MG63 (cell line): ENCODE results near the gene FOXJ1. TPM values are rescaled to one million over a fixed set of nuclear protein-coding genes. Genes with fewer than 3 reads are reported as not detected.

Source experiments
- DNase-seq: peaks from one replicate; pipeline ENCODE4 v3.0.0-alpha.2; 2020
- H3K27me3 ChIP-seq: fragments of 250-450 bp; sonication (Bioruptor Pico); 2 replicates; pipeline ENCODE4 v1.5.1; 2020; ENCODE audit warnings: mild to moderate bottlenecking, moderate library complexity
- H3K36me3 ChIP-seq: fragments of 250-450 bp; sonication (Bioruptor Pico); 2 replicates; pipeline ENCODE4 v1.5.1; 2020; ENCODE audit warnings: mild to moderate bottlenecking, moderate library complexity
- H3K4me3 ChIP-seq: fragments of 250-450 bp; sonication (Bioruptor Pico); 2 replicates; pipeline ENCODE4 v1.5.1; 2020; ENCODE audit warnings: mild to moderate bottlenecking, moderate library complexity
- H3K9me3 ChIP-seq: fragments of 250-450 bp; sonication (Bioruptor Pico); 2 replicates; pipeline ENCODE4 v1.5.1; 2020; ENCODE audit warnings: mild to moderate bottlenecking, moderate library complexity
- total RNA-seq: library from RNA; depleted of rRNA; stranded (reverse); fragments of >200 nt; shearing (Covaris generic); gene quantifications from 2 replicates; pipeline ENCODE4 v1.2.3, GENCODE V29; 2014; ENCODE audit warnings: low replicate concordance

FOXJ1 gene
- total RNA-seq, 1 experiment from 2014 or later, result not detected

GRCh38 chr17:76149214-76149613 is 8.2 kb upstream of the FOXJ1 start:
- Histone ChIP-seq H3K27me3 (no peaks in the 10 kb centered on the region), H3K36me3 (no peaks in the 10 kb centered on the region), H3K4me3 (no peak overlapping the region), H3K9me3 (no peaks in the 10 kb centered on the region)
- no peak for DNase-seq

GRCh38 chr17:76148015-76148326 is 6.9 kb upstream of the FOXJ1 start:
- DNase-seq, result no peak
- no peaks in the 10 kb centered on the region for H3K27me3 ChIP-seq
- no peaks in the 10 kb centered on the region for H3K9me3 ChIP-seq
- H3K4me3 ChIP-seq, result no peak overlapping the region
- H3K36me3 ChIP-seq, result no peaks in the 10 kb centered on the region

- Histone ChIP-seq H3K4me3 (no peak overlapping the region), H3K36me3 (no peaks in the 10 kb centered on the region), H3K9me3 (no peaks in the 10 kb centered on the region), H3K27me3 (no peaks in the 10 kb centered on the region)
- no peak for DNase-seq
Observed at GRCh38 chr17:76147211-76148014, 6.4 kb upstream of the FOXJ1 start.

- Histone ChIP-seq H3K4me3 (no peak overlapping the region), H3K27me3 (peaks cover 5% of the 10 kb centered on the region; the same call in 1 of the 2 replicates)
Observed at GRCh38 chr17:76146053-76146851, 5.2 kb upstream of the FOXJ1 start.

GRCh38 chr17:76145231-76146052 is 4.4 kb upstream of the FOXJ1 start:
- no peak for DNase-seq
- Histone ChIP-seq H3K27me3 (peaks cover 5% of the 10 kb centered on the region; the same call in 1 of the 2 replicates), H3K36me3 (no peaks in the 10 kb centered on the region), H3K4me3 (no peak overlapping the region), H3K9me3 (no peaks in the 10 kb centered on the region)

More at GRCh38 chr17:76146053-76146851, 5.2 kb upstream of the FOXJ1 start:
- no peak for DNase-seq
- Histone ChIP-seq H3K36me3 (no peaks in the 10 kb centered on the region), H3K9me3 (no peaks in the 10 kb centered on the region)

- Histone ChIP-seq H3K4me3 (no peak overlapping the region), H3K36me3 (no peaks in the 10 kb centered on the region), H3K9me3 (no peaks in the 10 kb centered on the region), H3K27me3 (peaks cover 5% of the 10 kb centered on the region; the same call in 1 of the 2 replicates)
- DNase-seq, result no peak
Observed at GRCh38 chr17:76142585-76143041, 1.6 kb upstream of the FOXJ1 start.

- no peak overlapping the region for H3K4me3 ChIP-seq
- no peaks in the 10 kb centered on the region for H3K9me3 ChIP-seq
- H3K27me3 ChIP-seq, result peaks cover 5% of the 10 kb centered on the region; the same call in 1 of the 2 replicates
- DNase-seq, result no peak
- H3K36me3 ChIP-seq, result no peaks in the 10 kb centered on the region
Observed at GRCh38 chr17:76142039-76142584, 1.1 kb upstream of the FOXJ1 start.

- H3K27me3 ChIP-seq, result peaks cover 5% of the 10 kb centered on the region; the same call in 1 of the 2 replicates
- peak overlapping the region; percentile 38 for H3K4me3 ChIP-seq
- H3K9me3 ChIP-seq, result no peaks in the 10 kb centered on the region
- H3K36me3 ChIP-seq, result no peaks in the 10 kb centered on the region
- DNase-seq, result no peak
Observed at GRCh38 chr17:76140661-76141211, 309 bp downstream of the FOXJ1 start.

- no peak for DNase-seq
- Histone ChIP-seq H3K36me3 (no peaks in the 10 kb centered on the region), H3K27me3 (peaks cover 5% of the 10 kb centered on the region; the same call in 1 of the 2 replicates)
Observed at GRCh38 chr17:76139801-76140660, 1.0 kb downstream of the FOXJ1 start.

GRCh38 chr17:76138896-76139752 is 1.9 kb downstream of the FOXJ1 start:
- Histone ChIP-seq H3K36me3 (no peaks in the 10 kb centered on the region), H3K4me3 (no peak overlapping the region), H3K9me3 (no peaks in the 10 kb centered on the region), H3K27me3 (peaks cover 5% of the 10 kb centered on the region; the same call in 1 of the 2 replicates)
- DNase-seq, result no peak

More at GRCh38 chr17:76139801-76140660, 1.0 kb downstream of the FOXJ1 start:
- Histone ChIP-seq H3K9me3 (no peaks in the 10 kb centered on the region), H3K4me3 (no peak overlapping the region)

GRCh38 chr17:76138234-76138895 is 2.7 kb downstream of the FOXJ1 start:
- Histone ChIP-seq H3K27me3 (peaks cover 5% of the 10 kb centered on the region; the same call in 1 of the 2 replicates), H3K9me3 (no peaks in the 10 kb centered on the region), H3K4me3 (no peak overlapping the region), H3K36me3 (no peaks in the 10 kb centered on the region)
- DNase-seq, result no peak

GRCh38 chr17:76137351-76138233 is 3.5 kb downstream of the FOXJ1 start:
- Histone ChIP-seq H3K36me3 (no peaks in the 10 kb centered on the region), H3K9me3 (no peaks in the 10 kb centered on the region), H3K4me3 (no peak overlapping the region), H3K27me3 (peaks cover 5% of the 10 kb centered on the region; the same call in 1 of the 2 replicates)
- no peak for DNase-seq

GRCh38 chr17:76137001-76137350 is 4.1 kb downstream of the FOXJ1 start:
- Histone ChIP-seq H3K27me3 (peaks cover 5% of the 10 kb centered on the region; the same call in 1 of the 2 replicates), H3K4me3 (no peak overlapping the region), H3K36me3 (no peaks in the 10 kb centered on the region), H3K9me3 (no peaks in the 10 kb centered on the region)
- DNase-seq, result no peak
